Activated naive CD8-positive, alpha-beta T cell treated with anti-CD3 and anti-CD28 coated beads, Interleukin-2, amount 50 U/mL, for 16 hours (primary cell): Measurements from ENCODE around the gene PRSS2.

Experiments used
- DNase-seq: peaks from one replicate; pipeline ENCODE4 v3.0.0-alpha.2; 2020; ENCODE audit warnings: low read depth, low spot score

The PRSS2 gene

DNA sequence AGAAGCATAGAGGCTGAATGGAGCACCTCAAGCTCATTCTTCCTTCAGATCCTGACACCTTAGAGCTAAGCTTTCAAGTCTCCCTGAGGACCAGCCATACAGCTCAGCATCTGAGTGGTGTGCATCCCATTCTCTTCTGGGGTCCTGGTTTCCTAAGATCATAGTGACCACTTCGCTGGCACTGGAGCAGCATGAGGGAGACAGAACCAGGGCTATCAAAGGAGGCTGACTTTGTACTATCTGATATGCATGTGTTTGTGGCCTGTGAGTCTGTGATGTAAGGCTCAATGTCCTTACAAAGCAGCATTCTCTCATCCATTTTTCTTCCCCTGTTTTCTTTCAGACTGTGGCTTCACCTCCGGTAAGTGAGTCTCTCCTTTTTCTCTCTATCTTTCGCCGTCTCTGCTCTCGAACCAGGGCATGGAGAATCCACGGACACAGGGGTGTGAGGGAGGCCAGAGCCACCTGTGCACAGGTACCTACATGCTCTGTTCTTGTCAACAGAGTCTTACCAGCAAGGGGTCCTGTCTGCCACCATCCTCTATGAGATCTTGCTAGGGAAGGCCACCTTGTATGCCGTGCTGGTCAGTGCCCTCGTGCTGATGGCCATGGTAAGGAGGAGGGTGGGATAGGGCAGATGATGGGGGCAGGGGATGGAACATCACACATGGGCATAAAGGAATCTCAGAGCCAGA, 31.0 kb downstream of the PRSS2 start:
- DNase-seq: no peak

DNA sequence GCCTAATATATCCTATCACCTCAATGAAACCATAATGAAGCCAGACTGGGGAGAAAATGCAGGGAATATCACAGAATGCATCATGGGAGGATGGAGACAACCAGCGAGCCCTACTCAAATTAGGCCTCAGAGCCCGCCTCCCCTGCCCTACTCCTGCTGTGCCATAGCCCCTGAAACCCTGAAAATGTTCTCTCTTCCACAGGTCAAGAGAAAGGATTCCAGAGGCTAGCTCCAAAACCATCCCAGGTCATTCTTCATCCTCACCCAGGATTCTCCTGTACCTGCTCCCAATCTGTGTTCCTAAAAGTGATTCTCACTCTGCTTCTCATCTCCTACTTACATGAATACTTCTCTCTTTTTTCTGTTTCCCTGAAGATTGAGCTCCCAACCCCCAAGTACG, 31.5 kb downstream of the PRSS2 start:
- DNase-seq: no peak

DNA sequence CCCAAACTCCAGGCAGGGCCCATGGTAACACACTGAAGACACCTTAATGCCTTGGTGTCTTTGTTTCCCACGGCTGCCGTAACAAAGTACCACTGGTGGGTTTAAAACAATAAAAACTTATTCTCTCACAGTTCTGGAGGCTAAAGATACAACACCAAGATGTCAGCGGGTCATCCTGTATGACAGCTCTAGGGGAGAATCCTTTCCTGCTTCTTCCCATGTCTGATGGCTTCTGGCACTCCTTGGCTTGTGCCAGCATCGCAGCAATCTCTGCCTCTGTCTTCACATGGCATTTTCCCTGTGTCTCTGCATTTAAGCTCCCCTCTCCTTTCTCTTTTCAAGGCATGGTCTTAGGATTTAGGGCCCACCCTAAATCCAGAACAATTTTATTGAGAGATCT, 33.1 kb downstream of the PRSS2 start:
- no peak for DNase-seq

DNA sequence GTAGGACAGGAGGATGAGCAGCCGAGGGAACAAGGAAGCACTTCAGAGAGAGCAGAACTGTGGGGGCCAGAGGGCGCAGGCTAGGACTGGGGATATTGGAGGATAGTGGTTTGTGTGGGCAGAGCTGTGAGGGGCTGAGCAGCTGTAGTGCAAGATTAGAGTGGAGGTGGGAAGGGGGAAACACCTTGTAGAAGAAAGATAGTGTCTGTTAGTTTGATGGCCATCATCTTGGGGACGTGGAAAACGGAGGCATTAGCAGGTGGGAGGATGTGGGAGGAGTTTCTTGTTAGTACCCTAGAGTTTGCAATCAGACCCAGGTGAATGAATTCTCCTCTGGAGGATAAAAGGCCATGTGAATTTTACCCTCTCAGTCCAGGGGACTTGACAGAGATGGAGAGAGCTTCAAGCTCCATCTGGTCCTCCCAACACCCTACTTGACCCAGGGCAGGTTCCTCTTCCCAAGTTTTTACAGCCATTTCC, 34.0 kb downstream of the PRSS2 start:
- no peak for DNase-seq

DNA sequence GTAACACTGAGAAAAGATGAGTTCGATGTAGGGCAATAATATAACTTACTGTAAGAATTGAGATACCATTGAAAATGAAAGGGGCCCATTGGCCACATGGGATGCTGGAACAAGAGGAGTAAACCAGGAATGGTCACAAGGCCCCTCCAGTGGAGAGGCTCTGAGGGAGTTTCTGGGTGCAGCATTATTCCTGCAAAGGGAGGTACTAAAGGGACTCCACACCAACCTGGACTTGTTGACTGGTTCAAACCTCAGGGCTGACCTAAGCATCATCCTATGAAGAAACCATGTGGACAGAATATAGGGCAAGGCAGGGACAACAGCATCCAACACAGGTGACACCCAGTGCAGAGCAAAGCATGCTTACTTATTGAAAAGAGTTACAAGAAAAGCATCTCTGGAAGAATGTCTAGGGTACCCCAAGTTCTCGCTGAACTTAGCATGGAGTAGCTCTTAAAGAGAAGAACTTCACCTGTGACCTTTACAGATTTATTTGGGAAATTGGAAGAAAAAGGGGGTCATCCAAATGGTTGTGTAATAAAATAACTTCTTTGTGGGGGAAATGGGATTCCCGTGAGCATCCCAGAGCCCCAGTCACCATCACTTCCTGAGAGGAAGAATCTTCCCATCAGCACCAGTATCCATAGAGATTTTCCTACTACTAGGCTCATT, 34.7 kb downstream of the PRSS2 start:
- no peak for DNase-seq

DNA sequence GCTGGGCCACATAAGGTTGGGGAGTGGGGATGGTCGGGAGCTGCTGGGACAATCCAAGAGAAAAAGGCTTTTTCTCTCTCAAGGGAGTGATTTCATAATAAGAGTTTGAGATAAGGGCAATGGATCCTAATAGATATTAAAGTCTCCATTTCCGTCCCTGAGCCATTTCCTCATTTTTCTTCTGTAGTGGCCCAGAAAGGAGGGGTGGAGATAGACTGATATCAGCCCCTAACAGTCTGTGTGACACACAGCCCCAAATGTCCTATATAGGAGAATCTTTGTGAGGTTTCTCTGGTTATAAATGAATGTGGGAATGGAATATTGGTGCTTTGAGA, 35.2 kb downstream of the PRSS2 start:
- no peak for DNase-seq

DNA sequence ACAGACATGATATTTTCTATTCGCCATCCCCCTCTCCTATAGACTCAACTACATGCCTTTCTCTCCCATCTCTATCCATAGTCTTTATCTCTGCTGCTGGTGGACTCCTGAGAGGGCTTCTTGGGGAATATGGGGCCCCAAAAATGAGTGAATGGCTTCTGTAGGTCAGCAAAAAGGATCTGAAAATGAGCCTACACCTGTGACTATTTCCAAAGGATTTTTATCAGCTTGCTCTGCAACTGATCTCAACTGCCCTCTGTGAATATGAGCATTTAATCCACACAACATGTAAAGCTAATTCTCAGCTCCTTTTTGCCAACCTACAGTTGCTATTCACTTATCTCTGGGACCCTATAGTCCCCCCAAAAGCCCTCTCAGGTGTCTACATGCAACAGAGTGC, 36.2 kb downstream of the PRSS2 start:
- no peak for DNase-seq

DNA sequence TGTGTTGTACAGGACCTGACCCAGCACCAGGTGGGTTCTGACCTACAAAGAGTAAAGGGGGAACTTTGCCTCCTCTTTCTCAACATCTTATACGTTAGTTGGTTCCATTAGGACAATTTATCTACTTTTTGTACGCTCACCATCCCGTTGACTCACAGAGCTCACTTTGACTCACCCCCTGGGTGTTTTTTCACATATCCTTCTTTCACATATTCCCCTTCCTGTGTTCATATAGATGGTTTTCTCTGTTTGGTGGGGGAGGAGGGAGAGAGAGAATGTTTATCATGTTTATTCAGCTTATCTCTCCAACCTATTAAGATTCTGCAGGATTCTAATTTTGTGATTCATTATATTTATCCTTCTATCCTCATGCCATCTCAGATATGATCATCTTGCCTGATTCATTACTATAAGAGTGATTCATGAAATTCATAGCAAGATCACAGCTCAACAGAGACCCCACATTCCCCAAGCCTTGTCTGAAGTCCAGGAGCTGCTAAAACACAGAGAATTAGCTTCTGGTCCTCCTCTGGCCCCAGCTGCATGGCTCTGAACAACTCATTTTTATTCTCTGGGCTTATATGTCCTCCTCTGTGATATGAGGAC, 37.2 kb downstream of the PRSS2 start:
- DNase-seq: no peak

DNA sequence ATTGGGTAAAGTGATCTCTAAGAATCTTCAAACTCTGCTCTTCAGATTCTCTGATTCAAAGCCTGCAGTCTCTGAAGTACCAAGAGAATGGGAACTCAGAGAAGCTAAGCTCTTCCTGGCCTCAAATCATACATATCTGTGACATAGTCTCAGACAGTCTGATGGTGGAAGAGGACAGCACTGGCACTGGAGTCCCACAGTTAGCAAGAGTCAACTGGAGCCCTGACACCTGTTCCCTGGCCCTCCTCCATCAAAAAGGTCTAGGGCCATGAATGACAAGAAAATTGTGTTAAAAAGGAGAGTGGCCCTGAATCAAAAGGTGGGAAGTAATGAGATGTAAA, 37.7 kb downstream of the PRSS2 start:
- no peak for DNase-seq

DNA sequence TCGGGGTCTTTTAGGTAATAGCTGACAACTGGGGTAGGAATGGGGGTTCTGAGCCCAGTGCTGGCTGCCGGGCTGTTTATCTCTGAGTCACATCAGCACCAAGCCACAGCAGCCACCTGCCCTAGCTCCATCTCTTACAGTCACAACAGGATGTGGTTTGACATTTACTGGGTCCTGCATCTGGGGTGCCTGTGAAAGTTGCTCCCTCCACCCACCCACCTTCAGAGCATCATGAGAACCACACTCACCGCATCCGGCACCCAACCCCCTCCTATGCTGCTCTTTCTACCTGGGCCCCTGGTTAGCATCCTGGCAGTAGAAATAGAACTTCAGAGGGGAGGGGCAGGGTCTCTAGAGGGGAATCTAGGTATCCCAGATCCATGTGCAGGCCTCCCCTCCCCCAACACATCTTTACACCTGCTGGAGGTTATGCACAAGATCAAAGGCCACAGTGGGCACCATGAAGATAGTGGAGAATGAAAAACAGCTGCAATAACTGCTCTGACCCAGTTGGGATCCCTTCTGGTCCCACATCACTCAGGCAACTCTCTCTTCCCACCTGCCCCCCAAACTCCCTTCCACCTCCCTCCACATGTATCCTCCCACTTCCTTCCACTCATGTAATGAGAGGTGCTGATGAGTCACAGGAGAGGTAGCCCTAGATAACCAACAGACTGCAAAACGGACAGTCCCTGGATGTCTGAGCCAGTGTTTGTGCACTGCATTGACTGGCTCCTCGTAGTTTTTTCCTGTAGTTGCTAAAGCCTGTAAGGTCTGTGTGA, 38.2 kb downstream of the PRSS2 start:
- DNase-seq: peak; percentile 93

DNA sequence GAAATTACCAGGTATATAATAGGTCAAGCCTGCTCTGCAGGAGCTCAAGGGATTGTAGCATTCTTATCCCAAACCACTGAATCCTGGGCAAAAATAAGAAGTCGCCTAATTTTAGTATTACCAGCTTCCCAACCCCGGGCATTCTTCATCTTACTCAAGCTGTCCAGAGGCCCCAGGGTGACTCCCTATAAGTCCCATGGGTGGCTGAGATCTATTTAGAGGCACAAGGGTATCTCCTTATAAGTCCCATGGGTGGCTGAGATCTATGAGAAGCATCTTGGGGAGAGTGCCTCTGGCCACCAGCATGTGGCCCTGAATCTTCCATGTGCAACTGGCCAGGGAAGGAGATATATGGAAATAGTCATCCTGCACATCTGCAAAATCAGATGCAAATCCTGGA, 38.9 kb downstream of the PRSS2 start:
- DNase-seq: no peak

DNA sequence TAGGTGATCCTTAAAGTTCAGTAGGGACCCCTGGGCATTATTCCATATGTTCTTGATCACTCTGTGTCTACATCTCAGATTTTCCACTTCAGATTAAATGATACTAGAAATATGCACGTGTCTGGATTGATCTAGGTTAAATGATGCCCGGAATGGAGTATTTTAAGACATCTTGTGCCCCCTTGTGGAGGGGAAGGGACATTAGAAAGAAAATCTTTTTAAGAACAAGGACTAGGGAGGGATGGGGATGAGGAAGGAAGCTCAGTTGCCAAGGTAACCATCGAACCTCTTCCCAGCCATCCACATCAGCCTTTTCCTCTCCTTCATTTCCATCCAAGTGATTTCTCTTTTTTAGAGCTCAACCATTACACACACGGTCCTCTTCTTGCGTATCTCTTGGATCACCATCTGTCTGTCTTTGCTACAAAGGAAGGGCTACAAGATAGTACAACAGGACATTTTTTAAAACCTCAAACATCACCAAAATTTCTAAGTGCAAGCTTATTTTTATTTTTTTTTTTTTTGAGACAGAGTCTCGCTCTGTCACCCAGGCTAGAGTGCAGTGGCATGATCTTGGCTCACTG, 40.5 kb downstream of the PRSS2 start:
- no peak for DNase-seq

DNA sequence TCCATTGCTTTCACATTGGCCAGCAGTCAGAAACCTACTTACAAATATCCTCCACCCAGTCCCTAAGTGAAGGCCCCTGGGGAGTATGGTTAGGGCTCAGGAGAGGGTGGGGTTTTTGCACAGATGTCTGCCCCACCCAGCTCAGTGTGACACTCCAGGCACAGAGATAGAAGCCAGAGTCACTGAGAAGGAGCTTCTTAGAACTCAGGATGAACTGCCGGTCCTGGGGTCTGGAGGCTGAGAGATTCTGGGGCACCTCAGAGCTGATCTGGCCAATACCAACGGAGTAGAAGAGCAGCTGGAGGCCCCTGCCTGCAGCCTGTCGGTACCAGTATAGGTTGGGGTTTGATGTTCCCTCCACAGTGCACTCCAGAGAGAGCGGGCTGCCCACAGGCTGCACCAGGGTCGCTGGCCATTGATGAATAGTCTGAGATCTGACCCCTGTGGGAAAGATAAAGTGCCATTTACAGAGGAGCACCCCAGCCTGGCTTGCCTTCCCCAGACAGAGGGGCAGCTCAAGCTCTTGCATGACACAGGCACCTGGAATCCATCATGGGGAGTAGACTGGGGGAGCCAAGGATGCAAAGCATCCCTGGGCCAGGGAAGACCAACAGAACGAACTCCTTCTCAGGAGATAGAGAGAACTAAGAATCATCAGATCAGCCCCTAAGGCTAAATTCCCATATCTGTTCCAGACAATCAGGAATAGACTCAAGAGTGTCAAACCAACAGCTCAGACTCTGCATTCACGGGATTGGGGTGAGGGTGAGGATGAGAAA, 41.9 kb downstream of the PRSS2 start:
- no peak for DNase-seq

DNA sequence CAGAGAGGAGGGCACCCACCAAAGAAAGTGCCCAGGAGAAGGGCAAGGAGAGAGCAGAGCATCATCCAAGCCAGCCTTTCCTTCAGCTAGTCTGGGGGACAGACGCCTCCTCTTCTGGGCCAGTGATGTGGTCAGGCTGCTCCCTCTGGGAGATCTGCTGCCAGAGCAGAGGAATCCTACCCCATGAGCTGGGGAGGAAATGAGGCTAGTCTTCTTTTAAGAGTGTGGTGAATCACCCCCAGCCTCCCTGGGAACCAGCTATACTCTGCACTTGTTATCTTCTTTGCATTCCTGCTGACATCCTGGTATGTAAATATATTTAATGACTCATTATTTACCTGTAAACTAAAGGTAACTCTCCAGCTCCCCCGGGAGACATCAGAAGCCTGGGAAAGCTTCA, 42.5 kb downstream of the PRSS2 start:
- no peak for DNase-seq

DNA sequence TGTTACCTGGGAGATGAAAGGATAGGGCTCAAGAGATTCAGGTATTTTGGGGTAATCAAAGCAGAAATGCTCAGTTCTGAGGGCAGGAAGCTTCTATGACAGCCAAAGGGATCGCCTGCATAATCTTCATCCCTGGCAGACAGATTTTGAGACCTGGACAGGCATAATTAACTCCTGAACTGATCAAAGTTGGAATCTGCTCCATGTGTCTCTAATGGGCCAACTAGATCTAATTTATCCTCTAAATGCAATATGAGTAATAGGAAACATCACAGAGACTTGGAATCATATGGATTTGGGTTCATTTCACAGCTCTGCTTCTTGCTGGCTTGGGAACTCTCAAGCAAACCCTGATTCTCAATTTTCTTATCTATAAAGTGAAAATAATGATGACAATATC, 42.9 kb downstream of the PRSS2 start:
- DNase-seq: no peak

DNA sequence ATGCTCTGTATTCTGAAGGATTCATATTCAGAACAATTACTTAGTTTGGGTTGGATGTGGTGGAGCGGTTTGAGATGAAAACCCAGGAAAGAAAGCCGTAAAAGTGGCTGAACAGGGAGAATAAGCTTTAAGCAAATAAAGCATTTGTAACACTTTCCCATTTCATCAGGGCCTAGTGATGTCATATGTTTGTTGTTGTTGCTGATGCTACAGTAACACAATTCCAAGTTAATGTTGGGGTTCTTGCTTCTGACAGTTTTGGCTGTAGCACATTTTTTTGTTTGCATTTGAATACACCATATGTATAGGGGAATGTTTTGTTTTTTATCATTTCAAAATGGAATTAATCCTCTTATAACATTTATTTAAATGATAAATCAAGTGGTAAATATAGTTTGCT, 43.7 kb downstream of the PRSS2 start:
- no peak for DNase-seq

DNA sequence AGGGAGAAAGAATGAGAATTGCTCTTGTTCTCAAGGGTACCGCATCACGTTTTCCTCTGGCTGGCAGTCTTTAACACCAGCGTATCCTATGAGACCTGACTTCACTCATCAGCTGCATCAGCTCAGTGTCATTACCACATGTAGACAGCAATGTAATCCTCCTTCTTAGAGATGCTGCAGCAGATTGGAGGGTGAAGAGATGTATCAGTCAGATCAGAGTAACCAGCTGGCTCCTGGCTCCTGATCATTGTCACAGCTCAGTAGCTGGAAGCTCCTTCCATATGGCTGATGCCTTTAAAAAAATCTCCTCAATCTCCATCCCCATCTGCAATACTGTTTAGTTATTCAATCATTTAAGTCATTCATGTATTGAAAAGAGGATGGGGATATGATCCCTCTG, 44.4 kb downstream of the PRSS2 start:
- DNase-seq: no peak

DNA sequence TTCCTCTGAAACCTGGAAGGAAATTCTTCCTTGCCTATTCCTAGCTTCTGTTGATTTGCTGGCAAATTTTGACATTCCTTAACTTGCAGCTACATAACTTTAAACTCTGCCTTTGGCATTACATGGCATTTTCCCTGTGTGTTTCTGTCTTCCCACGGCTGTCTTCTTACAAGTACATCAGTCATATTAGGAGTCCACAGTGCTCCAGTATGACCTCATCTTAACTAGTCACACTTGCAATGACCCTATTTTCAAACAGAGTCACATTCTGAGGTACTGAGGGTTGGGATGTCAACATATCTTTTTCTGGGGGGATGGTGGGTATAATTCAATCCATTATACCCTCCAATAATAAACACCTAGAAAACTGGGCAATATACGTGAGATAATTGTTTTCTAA, 46.7 kb downstream of the PRSS2 start:
- no peak for DNase-seq

DNA sequence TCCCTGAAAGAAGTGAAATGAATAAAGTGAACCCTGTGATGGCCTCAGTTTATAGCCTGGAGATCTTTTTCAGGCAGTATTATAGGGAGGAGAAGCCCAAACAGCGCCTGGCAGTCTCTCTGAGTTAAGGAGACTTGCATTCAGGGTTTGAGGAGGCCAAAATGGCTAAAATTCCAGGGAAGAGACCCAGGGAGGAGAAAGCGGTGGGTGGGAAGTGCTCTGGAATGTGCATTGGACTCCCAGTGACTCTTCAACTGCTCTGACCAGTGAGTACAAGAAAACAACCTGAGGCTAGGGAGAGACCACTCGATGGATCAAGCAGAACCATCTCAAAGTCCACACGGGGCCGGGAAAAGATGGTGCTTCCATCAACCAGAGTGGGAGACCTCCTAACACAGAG, 48.8 kb downstream of the PRSS2 start:
- no peak for DNase-seq

DNA sequence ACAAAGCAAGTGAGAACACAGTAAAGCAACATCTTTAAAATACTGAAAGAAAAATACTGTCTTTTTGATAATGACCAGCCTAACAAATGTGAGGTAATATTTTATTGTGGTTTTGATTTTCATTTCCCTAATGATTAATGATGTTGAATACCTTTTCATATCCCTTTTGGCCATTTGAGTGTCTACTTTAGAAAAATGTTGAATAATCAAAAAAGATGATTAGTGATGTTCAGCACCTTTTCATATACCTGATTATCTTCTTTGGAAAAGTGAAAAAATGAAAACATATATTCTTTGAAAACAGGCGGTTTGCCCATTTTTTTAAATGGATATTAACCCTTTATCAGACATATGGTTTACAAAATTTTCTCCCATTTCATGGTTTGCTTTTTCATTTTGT, 51.9 kb downstream of the PRSS2 start:
- no peak for DNase-seq
